ENCODE measurements around the gene RAB11B. TPM values are rescaled to one million over a fixed set of nuclear protein-coding genes. Genes with fewer than 3 reads are reported as not detected.
"Not testable (repeated sequence)": the region's sequence is repeated elsewhere in the genome, so short reads cannot be mapped to it uniquely, and the experiment has no call there.

The RAB11B gene
- total RNA-seq, 1 experiment from 2014 or later, result 140 TPM

- TF ChIP-seq SRF (IDR thresholded peaks at IDR 0.05; ENCODE audit: low read depth) (no peak), SP1 (IDR thresholded peaks at IDR 0.05; ENCODE audit: low read depth) (peak; percentile 77)
Observed at GRCh38 chr19:8423817-8424223, 33.7 kb downstream of the RAB11B start (continued).

- H3K4me3 ChIP-seq (replicated peaks in 1 of 2; ENCODE audit: low read depth in 1 of 2, low read length in 2 of 2); ATAC-seq; RAD21 ChIA-PET (ENCODE audit: low non-redundant PET in 1 of 2, low total read pairs in 2 of 2, uncharacterized antibody in 2 of 2, unreplicated experiment in 2 of 2); BruUV-seq (replicated peaks); H3K36me3 ChIP-seq (ENCODE audit: control insufficient read depth in 1 of 2, insufficient read depth in 2 of 2, low read length in 2 of 2); DNase-seq (ENCODE audit: low read depth, low spot score); H3K9ac ChIP-seq (ENCODE audit: low read length); H3K4me2 ChIP-seq (ENCODE audit: low read length); H3K9me3 ChIP-seq (ENCODE audit: control insufficient read depth in 1 of 2, insufficient read depth in 1 of 2, low read depth in 1 of 2, low read length in 2 of 2); intact Hi-C loops (cut with micrococcal nuclease); H3K79me2 ChIP-seq (ENCODE audit: insufficient read depth, low read length); H3K9me2 ChIP-seq (ENCODE audit: insufficient read depth); H2AFZ ChIP-seq (ENCODE audit: low read depth, low read length, poor library complexity, severe bottlenecking); H4K20me1 ChIP-seq (ENCODE audit: insufficient read depth); POLR2A ChIA-PET; H3K27me3 ChIP-seq (ENCODE audit: insufficient read depth, low read length); H3K27ac ChIP-seq (ENCODE audit: low read depth, low read length): not testable (repeated sequence)
- CTCF ChIA-PET, result interaction anchor here (1.4 kb wide), 1 partner anchor 12 kb away, joined by 3 read pairs; the partner anchor contains the start of gene MARCHF2
- peaks cover 13 to 19% of the 10 kb centered on the region in 2 experiments for H3K4me1 ChIP-seq (ENCODE audit: control insufficient read depth in 1 of 2, insufficient read depth in 2 of 2, low read length in 2 of 2)
Observed at GRCh38 chr19:8425331-8425730, 35.2 kb downstream of the RAB11B start.

- BruUV-seq (replicated peaks), result no TSS peak
- ChIA-PET CTCF (no interaction called here), RAD21 (ENCODE audit: low non-redundant PET in 1 of 2, low total read pairs in 2 of 2, uncharacterized antibody in 2 of 2, unreplicated experiment in 2 of 2) (no interaction called here), POLR2A (no interaction called here)
- Histone ChIP-seq H3K4me2 (ENCODE audit: low read length) (no peak overlapping the region), H3K36me3 (ENCODE audit: control insufficient read depth in 1 of 2, insufficient read depth in 2 of 2, low read length in 2 of 2) (no peaks in the 10 kb centered on the region), H4K20me1 (ENCODE audit: insufficient read depth) (no peaks in the 10 kb centered on the region), H3K79me2 (ENCODE audit: insufficient read depth, low read length) (no peaks in the 10 kb centered on the region), H3K9me2 (ENCODE audit: insufficient read depth) (no peaks in the 10 kb centered on the region), H3K27ac (ENCODE audit: low read depth, low read length) (no peak overlapping the region), H3K9me3 (ENCODE audit: control insufficient read depth in 1 of 2, insufficient read depth in 1 of 2, low read depth in 1 of 2, low read length in 2 of 2) (no peaks in the 10 kb centered on the region), H3K4me3 (replicated peaks in 1 of 2; ENCODE audit: low read depth in 1 of 2, low read length in 2 of 2) (no peak overlapping the region), H2AFZ (ENCODE audit: low read depth, low read length, poor library complexity, severe bottlenecking) (no peak overlapping the region), H3K9ac (ENCODE audit: low read length) (no peak overlapping the region), H3K4me1 (ENCODE audit: control insufficient read depth in 1 of 2, insufficient read depth in 2 of 2, low read length in 2 of 2) (peaks cover 13 to 19% of the 10 kb centered on the region in 2 experiments), H3K27me3 (ENCODE audit: insufficient read depth, low read length) (no peaks in the 10 kb centered on the region)
- TF ChIP-seq CEBPB (IDR thresholded peaks at IDR 0.05; ENCODE audit: low read depth), result no peak
- TF ChIP-seq ZBTB33 (IDR thresholded peaks at IDR 0.05; ENCODE audit: extremely low read depth, insufficient replicate concordance, low read length), result no peak
- TF ChIP-seq SIN3A (IDR thresholded peaks at IDR 0.05; ENCODE audit: low read depth), result no peak
- no peak for TF ChIP-seq TCF7L2 (IDR thresholded peaks at IDR 0.05; ENCODE audit: borderline replicate concordance, extremely low read depth, insufficient read depth, insufficient read length)
- TF ChIP-seq ZNF274 (IDR thresholded peaks at IDR 0.05; ENCODE audit: low read depth, low read length), result no peak
- no peak for TF ChIP-seq POLR2A (IDR thresholded peaks at IDR 0.05; ENCODE audit: borderline replicate concordance, extremely low read depth, insufficient read depth, insufficient read length)
- no peak for TF ChIP-seq REST (IDR thresholded peaks at IDR 0.05; ENCODE audit: low read depth)
- TF ChIP-seq EGR1 (IDR thresholded peaks at IDR 0.05; ENCODE audit: low read depth), result no peak
- TF ChIP-seq EZH2 (IDR thresholded peaks at IDR 0.05), result no peak
- TF ChIP-seq CBX3 (IDR thresholded peaks at IDR 0.05; ENCODE audit: low read depth), result no peak
- no peak for TF ChIP-seq SRF (IDR thresholded peaks at IDR 0.05; ENCODE audit: low read depth)
- no peak for TF ChIP-seq MAX (IDR thresholded peaks at IDR 0.05)
- no peak for TF ChIP-seq YY1 (IDR thresholded peaks at IDR 0.05; ENCODE audit: extremely low read depth, insufficient replicate concordance, low read depth, low read length)
- TF ChIP-seq JUND (IDR thresholded peaks at IDR 0.05), result no peak
- ATAC-seq (no peak), DNase-seq (ENCODE audit: low read depth, low spot score) (no peak)
- intact Hi-C loops (cut with micrococcal nuclease), result no loop called here
Observed at GRCh38 chr19:8426283-8426682, 36.1 kb downstream of the RAB11B start.
